ENCODE results near the gene ZNF823.
A peak's percentile ranks its signal among the peaks of the same experiment; 100 is the strongest.

ZNF823 gene

DNA sequence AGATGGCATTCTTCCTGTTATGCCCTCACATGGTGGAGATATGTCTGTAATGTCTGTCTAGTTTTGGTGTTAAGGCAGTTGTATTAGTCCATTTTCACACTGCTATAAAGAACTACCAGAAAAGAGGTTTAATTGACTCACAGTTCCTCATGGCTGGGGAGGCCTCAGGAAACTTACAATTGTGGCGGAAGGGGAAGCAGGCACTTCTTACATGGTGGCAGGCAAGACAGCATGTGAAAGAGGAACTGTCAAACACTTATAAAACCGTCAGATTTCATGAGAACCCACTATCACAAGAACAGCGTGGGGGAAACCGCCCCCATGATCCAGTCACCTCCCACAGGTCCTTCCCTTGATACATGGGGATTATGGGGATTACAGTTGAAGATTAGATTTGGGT lies 31.2 kb upstream of the ZNF823 start:
- Histone ChIP-seq H3K4me2 (ENCODE audit: low read length) (no peak overlapping the region), H3K27me3 (ENCODE audit: control insufficient read depth, low read length) (no peaks in the 10 kb centered on the region), H3K27ac (ENCODE audit: low read depth, low read length) (no peak overlapping the region), H3K9me3 (ENCODE audit: control insufficient read depth, insufficient read depth, low read length) (peaks cover 27% of the 10 kb centered on the region), H3F3A (ENCODE audit: control insufficient read depth, insufficient read depth) (0 out of 2 replicates have a peak, but pooled peaks cover 4% of the 10 kb centered on the region), H3K4me1 (ENCODE audit: control insufficient read depth, low read length) (peaks cover 15% of the 10 kb centered on the region), H4K20me1 (ENCODE audit: control insufficient read depth, insufficient read depth, low read depth, low read length) (no peaks in the 10 kb centered on the region), H3K79me2 (ENCODE audit: control insufficient read depth, low read length) (peaks cover 58% of the 10 kb centered on the region), H3K36me3 (ENCODE audit: control insufficient read depth, low read length) (peaks cover 24% of the 10 kb centered on the region), H3K4me3 (ENCODE audit: low read length) (no peak overlapping the region), H3K9me2 (replicated peaks; ENCODE audit: control insufficient read depth, low read length) (no peaks in the 10 kb centered on the region)
- TF ChIP-seq CTCF (IDR thresholded peaks at IDR 0.05; ENCODE audit: low read depth, low read length, poor library complexity, severe bottlenecking) (no peak), EZH2phosphoT487 (IDR thresholded peaks at IDR 0.05; ENCODE audit: borderline replicate concordance, low read length) (no peak)

DNA sequence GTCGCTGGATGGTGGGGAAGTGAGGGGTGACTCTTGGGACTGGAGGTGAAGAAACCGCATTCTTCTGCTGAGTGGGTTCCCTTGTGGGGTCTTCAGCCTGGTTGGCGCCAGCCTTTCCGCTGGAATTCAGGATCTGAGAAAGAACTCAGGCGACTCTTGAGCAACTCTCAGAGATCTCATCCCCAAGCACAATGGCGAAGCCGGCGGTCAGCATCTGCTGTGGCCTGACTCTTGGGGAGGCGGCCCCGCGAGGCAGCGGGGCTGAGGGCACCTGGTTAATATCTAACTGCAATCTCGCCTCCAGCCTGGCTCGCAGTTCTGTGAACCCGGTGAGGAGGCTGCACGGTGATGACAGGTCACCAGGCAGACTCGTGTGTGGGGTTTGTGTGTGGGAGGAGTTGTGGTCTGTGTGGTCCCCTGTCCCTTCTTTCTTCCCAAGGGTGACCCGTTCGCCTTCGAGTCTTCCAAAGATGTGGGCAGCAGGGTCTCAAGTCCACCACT lies 28.9 kb upstream of the ZNF823 start:
- peak overlapping the region; percentile 73 for H3K4me2 ChIP-seq (ENCODE audit: low read length)
- H3K27ac ChIP-seq (ENCODE audit: low read depth, low read length): peak overlapping the region; percentile 49
- peaks cover 41% of the 10 kb centered on the region for H3K79me2 ChIP-seq (ENCODE audit: control insufficient read depth, low read length)
- H3K4me1 ChIP-seq (ENCODE audit: control insufficient read depth, low read length): peaks cover 15% of the 10 kb centered on the region
- H4K20me1 ChIP-seq (ENCODE audit: control insufficient read depth, insufficient read depth, low read depth, low read length): no peaks in the 10 kb centered on the region
- H3K9me2 ChIP-seq (replicated peaks; ENCODE audit: control insufficient read depth, low read length): no peaks in the 10 kb centered on the region
- TF ChIP-seq EZH2phosphoT487 (IDR thresholded peaks at IDR 0.05; ENCODE audit: borderline replicate concordance, low read length) (no peak), CTCF (IDR thresholded peaks at IDR 0.05; ENCODE audit: low read depth, low read length, poor library complexity, severe bottlenecking) (no peak)
- 0 out of 2 replicates have a peak, but pooled peaks cover 4% of the 10 kb centered on the region for H3F3A ChIP-seq (ENCODE audit: control insufficient read depth, insufficient read depth)
- peaks cover 24% of the 10 kb centered on the region for H3K36me3 ChIP-seq (ENCODE audit: control insufficient read depth, low read length)
- peaks cover 21% of the 10 kb centered on the region for H3K9me3 ChIP-seq (ENCODE audit: control insufficient read depth, insufficient read depth, low read length)
- no peaks in the 10 kb centered on the region for H3K27me3 ChIP-seq (ENCODE audit: control insufficient read depth, low read length)
- peak overlapping the region; percentile 96 for H3K4me3 ChIP-seq (ENCODE audit: low read length)

- no peak for TF ChIP-seq CTCF (IDR thresholded peaks at IDR 0.05; ENCODE audit: low read depth, low read length, poor library complexity, severe bottlenecking)
- TF ChIP-seq EZH2phosphoT487 (IDR thresholded peaks at IDR 0.05; ENCODE audit: borderline replicate concordance, low read length): no peak
Observed at GRCh38 chr19:11766597-11767591, 28.1 kb upstream of the ZNF823 start, which contains the start of gene ZNF441. Gene ZNF441 (plus strand): TSS chr19:11767000. CDS start chr19:11767194, 194 bp downstream.

More at GRCh38 chr19:11766597-11767591, 28.1 kb upstream of the ZNF823 start, which contains the start of gene ZNF441:
- H3F3A ChIP-seq (ENCODE audit: control insufficient read depth, insufficient read depth): 0 out of 2 replicates have a peak, but pooled peaks cover 4% of the 10 kb centered on the region
- H3K27ac ChIP-seq (ENCODE audit: low read depth, low read length): peak within 1 kb of the TSS; percentile 49
- H4K20me1 ChIP-seq (ENCODE audit: control insufficient read depth, insufficient read depth, low read depth, low read length): no peaks in the 10 kb centered on the region
- H3K4me1 ChIP-seq (ENCODE audit: control insufficient read depth, low read length): peaks cover 15% of the 10 kb centered on the region
- H3K9me3 ChIP-seq (ENCODE audit: control insufficient read depth, insufficient read depth, low read length): peaks cover 21% of the 10 kb centered on the region
- H3K4me3 ChIP-seq (ENCODE audit: low read length): peak within 1 kb of the TSS; percentile 96
- peaks cover 39% of the 10 kb centered on the region for H3K79me2 ChIP-seq (ENCODE audit: control insufficient read depth, low read length)
- peaks cover 24% of the 10 kb centered on the region for H3K36me3 ChIP-seq (ENCODE audit: control insufficient read depth, low read length)
- H3K4me2 ChIP-seq (ENCODE audit: low read length): peak within 1 kb of the TSS; percentile 73
- no peaks in the 10 kb centered on the region for H3K9me2 ChIP-seq (replicated peaks; ENCODE audit: control insufficient read depth, low read length)
- H3K27me3 ChIP-seq (ENCODE audit: control insufficient read depth, low read length): no peaks in the 10 kb centered on the region
